GM12891 (cell line): ENCODE measurements around the gene DENND1C.
A peak's percentile ranks its signal among the peaks of the same experiment; 100 is the strongest.

Experiments used
- DNase-seq: peaks from one replicate; pipeline ENCODE4 v3.0.0; 2011; ENCODE audit warnings: low spot score; ENCODE audit not compliant: insufficient read length
- FAIRE-seq: peaks from 2 replicates; lab custom pipeline; 2011; peaks lifted over from hg19 to GRCh38; lab: Jason Lieb, UNC
- PAX5 ChIP-seq: IDR thresholded peaks from 2 replicates; pipeline ENCODE4 v1.6.1; 2011; ENCODE audit warnings: low read length, moderate library complexity, mild to moderate bottlenecking; ENCODE audit not compliant: insufficient read depth, severe bottlenecking
- POLR2A ChIP-seq: IDR thresholded peaks from 2 replicates; pipeline ENCODE4 v1.6.1; 2011; ENCODE audit warnings: low read depth, low read length, control low read depth
- POLR2AphosphoS5 ChIP-seq: IDR thresholded peaks from 2 replicates; pipeline ENCODE4 v1.6.1; 2011; ENCODE audit warnings: low read depth, low read length, control low read depth
- POU2F2 ChIP-seq: IDR thresholded peaks from 2 replicates; pipeline ENCODE4 v1.6.1; 2011; ENCODE audit warnings: low read depth, mild to moderate bottlenecking, control low read depth, low read length, moderate library complexity
- SPI1 ChIP-seq: IDR thresholded peaks from 2 replicates; pipeline ENCODE4 v1.6.1; 2011; ENCODE audit warnings: low read depth, low read length, control low read depth
- TAF1 ChIP-seq: IDR thresholded peaks from 2 replicates; pipeline ENCODE4 v1.6.1; 2011; ENCODE audit warnings: low read depth, low read length, control low read depth

DENND1C gene

DNA sequence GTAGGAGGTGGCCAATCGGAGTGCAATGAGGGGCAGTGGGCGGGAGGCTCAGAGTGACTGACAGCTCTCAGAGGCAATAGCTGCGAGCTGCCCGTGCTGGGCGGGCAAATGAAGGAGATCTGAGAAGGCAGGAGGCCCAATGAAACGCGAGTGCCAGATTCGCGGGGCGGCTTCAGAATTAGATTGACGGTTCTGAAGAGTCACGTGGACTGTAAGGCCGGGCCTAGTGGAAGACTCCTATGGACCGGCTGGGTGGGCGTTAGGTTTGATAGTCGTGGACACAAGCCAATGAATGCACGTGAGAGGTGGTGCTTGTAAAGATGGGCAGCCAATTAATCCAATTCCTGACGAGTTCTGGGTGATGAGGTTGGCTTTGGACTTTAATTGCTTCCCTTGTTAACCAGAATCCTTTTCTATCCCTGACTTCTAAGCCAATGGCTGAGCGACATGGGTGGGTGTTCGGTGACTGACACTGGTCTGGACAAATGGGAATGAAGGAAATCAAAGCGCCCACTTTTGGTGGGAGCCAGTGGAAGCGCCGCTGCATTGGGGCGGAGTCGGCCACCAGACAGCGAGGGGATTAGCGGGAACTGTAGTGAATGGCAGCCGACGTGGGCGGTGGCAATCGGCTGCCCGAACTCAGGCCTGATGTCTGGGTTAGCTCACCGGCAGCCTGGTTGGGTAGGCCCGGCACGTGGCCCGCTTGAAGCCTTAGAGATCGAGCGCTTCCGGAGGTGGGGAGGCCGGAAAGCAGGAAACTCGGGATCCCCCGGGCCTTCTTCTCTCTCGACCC is 56.5 kb downstream of the DENND1C start:
- FAIRE-seq = peak; percentile 100
- 0 out of 2 replicates have a peak, but pooled peaks have one; percentile 34 for TF ChIP-seq POLR2A
- no peak; the same call in 1 of the 2 replicates for TF ChIP-seq POU2F2
- DNase-seq = peak; percentile 99

DNA sequence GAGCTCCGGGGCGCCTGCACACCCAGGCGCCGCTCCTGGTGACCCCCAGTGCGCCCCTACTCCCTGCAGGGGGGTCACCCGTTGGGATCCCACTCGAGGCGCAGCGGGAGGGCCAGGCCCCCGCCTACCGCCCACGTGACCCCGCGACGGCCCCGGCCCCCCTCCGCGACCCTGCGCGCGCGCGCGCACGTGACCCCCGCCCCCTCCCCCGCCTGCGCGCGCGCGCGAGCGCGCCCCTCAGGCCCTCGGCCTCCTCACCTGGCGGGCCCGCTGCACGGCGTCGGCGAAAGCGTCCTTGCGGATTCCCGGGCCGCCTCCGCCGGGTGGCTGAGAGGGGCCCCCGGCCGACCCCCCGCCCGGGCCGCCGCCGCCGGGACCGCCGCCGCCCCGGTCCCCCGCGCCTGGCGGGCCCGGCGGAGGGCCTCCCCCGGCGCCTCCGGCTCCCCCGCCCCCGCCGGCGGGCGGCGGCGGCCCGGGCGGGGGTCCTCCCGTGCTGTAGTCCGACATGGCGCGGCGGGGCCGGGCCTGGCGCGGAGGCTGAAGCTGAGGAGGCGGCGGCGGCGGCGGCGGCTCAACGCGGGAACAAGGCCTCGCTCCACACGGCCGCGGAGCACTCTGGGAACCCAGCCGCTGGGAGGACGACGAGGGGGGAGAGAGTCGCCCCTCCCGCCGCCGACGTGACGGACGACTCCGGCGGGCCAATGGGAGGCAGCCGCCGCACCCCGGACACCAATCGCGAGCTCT is 57.2 kb downstream of the DENND1C start, which contains the start of gene KHSRP:
Gene KHSRP (minus strand): TSS at position 617 of the 744 bp plus-strand sequence. CDS start 110 bp downstream, at position 507.
- no peak for DNase-seq
- TF ChIP-seq POU2F2 (no peak), TAF1 (no peak), POLR2AphosphoS5 (no peak), SPI1 (no peak), POLR2A (no peak), PAX5 (no peak)
- no peak for FAIRE-seq

GRCh38 chr19:6423499-6424194 is 57.9 kb downstream of the DENND1C start:
- TF ChIP-seq POU2F2 (no peak), PAX5 (no peak), POLR2AphosphoS5 (no peak; the same call in 1 of the 2 replicates), TAF1 (no peak), POLR2A (no peak), SPI1 (no peak)
- FAIRE-seq = peak; percentile 77

GRCh38 chr19:6421075-6422014 is 60.2 kb downstream of the DENND1C start:
- TF ChIP-seq TAF1 (no peak), PAX5 (no peak), SPI1 (no peak), POU2F2 (no peak), POLR2A (no peak), POLR2AphosphoS5 (no peak)
- FAIRE-seq (no peak), DNase-seq (no peak)

More at GRCh38 chr19:6423499-6424194, 57.9 kb downstream of the DENND1C start:
- no peak for DNase-seq

DNA sequence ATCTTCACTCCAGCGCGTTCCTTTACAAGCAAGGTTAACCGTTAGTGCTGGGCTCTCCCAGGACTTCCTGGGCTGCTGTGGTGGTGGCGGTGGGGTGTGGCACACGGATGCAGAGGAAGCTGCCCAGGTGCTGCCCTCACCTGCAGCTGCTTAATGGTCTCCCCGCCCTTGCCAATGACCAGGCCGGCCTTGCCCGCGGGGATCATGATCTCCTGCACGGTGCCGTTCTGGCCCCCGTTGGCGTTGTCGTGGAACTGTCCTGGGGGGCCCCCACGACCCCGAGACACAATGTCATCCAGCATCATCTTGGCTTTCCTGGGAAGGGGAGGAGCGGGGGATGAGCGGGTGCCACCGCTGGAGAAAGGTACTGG is 63.0 kb downstream of the DENND1C start:
- FAIRE-seq (no peak), DNase-seq (no peak)
- TF ChIP-seq TAF1 = no peak
- no peak for TF ChIP-seq PAX5
- no peak for TF ChIP-seq SPI1
- no peak for TF ChIP-seq POLR2A
- no peak for TF ChIP-seq POLR2AphosphoS5
- no peak for TF ChIP-seq POU2F2

DNA sequence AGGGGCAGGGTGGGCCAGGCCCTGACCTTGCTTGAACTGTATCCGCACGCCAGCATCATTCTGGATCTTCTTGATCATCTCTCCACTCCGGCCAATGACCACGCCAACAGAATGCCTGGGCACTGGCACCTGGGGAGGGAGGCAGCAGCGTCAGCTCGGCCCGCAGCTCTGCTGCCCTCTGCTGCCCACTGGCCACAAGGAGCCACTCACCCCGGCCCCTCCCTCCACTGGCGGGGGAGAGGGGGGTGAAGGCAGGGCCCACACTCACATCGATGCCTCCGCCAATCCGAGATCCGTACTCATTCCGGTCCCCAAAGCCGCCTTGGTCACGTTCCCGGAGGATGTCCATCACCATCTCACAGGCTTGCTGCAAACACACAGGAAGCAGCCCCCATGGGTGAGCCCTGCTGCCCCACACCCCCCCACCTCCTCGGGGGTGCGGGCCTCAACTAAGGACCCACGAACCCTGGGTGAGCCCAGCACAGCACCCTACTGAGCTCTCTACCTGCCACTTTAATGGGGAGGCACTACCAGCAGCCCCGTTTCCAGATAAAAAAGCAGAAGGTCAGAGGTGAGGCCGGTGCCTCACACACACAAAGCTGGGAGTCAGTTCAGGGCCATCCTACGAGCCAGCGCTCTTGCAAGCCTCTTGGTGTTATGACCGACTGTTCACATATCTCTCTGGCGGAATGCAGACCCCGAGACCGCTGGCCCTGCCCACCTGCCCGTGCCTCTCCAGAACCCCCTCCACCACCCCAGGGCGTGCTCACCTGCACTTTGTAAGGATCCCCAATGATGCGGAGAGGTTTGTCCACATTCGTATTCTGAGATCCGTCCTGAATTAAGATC is 63.6 kb downstream of the DENND1C start:
- DNase-seq (no peak), FAIRE-seq (no peak)
- TF ChIP-seq SPI1 (no peak), POU2F2 (no peak), POLR2AphosphoS5 (peak; percentile 19), PAX5 (no peak), POLR2A (peak; percentile 6; the same call in 1 of the 2 replicates), TAF1 (no peak)
